GM23248 (cell line): ENCODE measurements around the gene PGGT1B. TPM values are rescaled to one million over a fixed set of nuclear protein-coding genes. Genes with fewer than 3 reads are reported as not detected.
A peak's percentile ranks its signal among the peaks of the same experiment; 100 is the strongest.

ENCODE experiments used
- DNase-seq: peaks from one replicate; pipeline ENCODE4 v3.0.0-alpha.2; 2015
- H2AFZ ChIP-seq: fragments of 200-600 bp; sonication (generic); 2 replicates; pipeline ENCODE4 v1.6.1; 2016; ENCODE audit warnings: antibody characterized with exemption
- H3F3A ChIP-seq: fragments of 200-600 bp; sonication (generic); 2 replicates; pipeline ENCODE4 v1.6.1; 2016; ENCODE audit warnings: mild to moderate bottlenecking, antibody characterized with exemption, mixed run types; ENCODE audit not compliant: insufficient read depth
- H3K27ac ChIP-seq: fragments of 200-600 bp; sonication (generic); 2 replicates; pipeline ENCODE4 v1.5.1; 2016; ENCODE audit warnings: mild to moderate bottlenecking
- H3K27me3 ChIP-seq: fragments of 200-600 bp; sonication (generic); replicated peaks from 2 replicates; pipeline ENCODE4 v1.6.1; 2016; ENCODE audit warnings: mild to moderate bottlenecking; ENCODE audit not compliant: insufficient read depth
- H3K36me3 ChIP-seq: fragments of 200-600 bp; sonication (generic); 2 replicates; pipeline ENCODE4 v1.6.1; 2016; ENCODE audit warnings: low read depth, mild to moderate bottlenecking
- H3K4me1 ChIP-seq: fragments of 200-600 bp; sonication (generic); 2 replicates; pipeline ENCODE4 v1.6.1; 2016; ENCODE audit warnings: mild to moderate bottlenecking; ENCODE audit not compliant: insufficient read depth
- H3K4me2 ChIP-seq: fragments of 200-600 bp; sonication (generic); one replicate; pipeline ENCODE4 v1.6.1; 2016; ENCODE audit warnings: mild to moderate bottlenecking; ENCODE audit not compliant: unreplicated experiment
- H3K4me3 ChIP-seq: fragments of 200-600 bp; sonication (generic); 2 replicates; pipeline ENCODE4 v1.5.1; 2016; ENCODE audit warnings: mild to moderate bottlenecking
- H3K79me2 ChIP-seq: fragments of 200-600 bp; sonication (generic); 2 replicates; pipeline ENCODE4 v1.6.1; 2016; ENCODE audit warnings: mild to moderate bottlenecking; ENCODE audit not compliant: insufficient read depth
- H3K9ac ChIP-seq: fragments of 200-600 bp; sonication (generic); 2 replicates; pipeline ENCODE4 v1.6.1; 2016; ENCODE audit warnings: mild to moderate bottlenecking
- H3K9me2 ChIP-seq: fragments of 200-600 bp; sonication (generic); 2 replicates; pipeline ENCODE4 v1.6.1; 2016; ENCODE audit warnings: mixed run types, mild to moderate bottlenecking, moderate library complexity; ENCODE audit not compliant: insufficient read depth
- H3K9me3 ChIP-seq: fragments of 200-600 bp; sonication (generic); one replicate; pipeline ENCODE4 v1.6.1; 2017; ENCODE audit warnings: low read depth
- H4K20me1 ChIP-seq: fragments of 200-600 bp; sonication (generic); 2 replicates; pipeline ENCODE4 v1.6.0; 2016; ENCODE audit not compliant: insufficient read depth
- EZH2 ChIP-seq: fragments of 200-600 bp; sonication (generic); IDR thresholded peaks from 2 replicates; pipeline ENCODE4 v1.6.1; 2018; ENCODE audit warnings: antibody characterized with exemption, mild to moderate bottlenecking; ENCODE audit not compliant: insufficient read depth, poor library complexity, severe bottlenecking
- EZH2phosphoT487 ChIP-seq: fragments of 200-600 bp; sonication (generic); IDR thresholded peaks from 2 replicates; pipeline ENCODE4 v1.6.1; 2018; ENCODE audit warnings: antibody characterized with exemption, moderate library complexity, mild to moderate bottlenecking, low read depth; ENCODE audit not compliant: insufficient read depth
- WGBS, 2 experiments: methylation state at CpG; one replicate each; pipeline ENCODE4 v1.1.6; 2015 to 2017; ENCODE audit warnings: low lambda C conversion rate in 2 of 2, low coverage in 1 of 2; ENCODE audit errors: missing lambda C conversion rate in 2 of 2; 5-methylcytosine and 5-hydroxymethylcytosine counted together
- in situ Hi-C: fragments of 300-500 bp; cut with MboI; formaldehyde crosslinking; loops from 2 replicates; pipeline ENCODE4 v1.15.0; 2020
- polyA plus RNA-seq: library from polyadenylated mRNA; unstranded; fragments of >200 nt; fragmentation: Nextera tagmentation; extraction: Ambion mirVana; gene quantifications from 2 replicates; pipeline ENCODE4 v1.2.1, GENCODE V29; 2016
- total RNA-seq: library from RNA; depleted of rRNA; stranded (reverse); fragments of >200 nt; shearing (Covaris generic); gene quantifications from 2 replicates; pipeline ENCODE4 v1.2.3, GENCODE V29; 2014

The PGGT1B gene
- total and polyA plus RNA-seq, 2 experiments from 2014 or later = 17.8 to 20.1 TPM

DNA sequence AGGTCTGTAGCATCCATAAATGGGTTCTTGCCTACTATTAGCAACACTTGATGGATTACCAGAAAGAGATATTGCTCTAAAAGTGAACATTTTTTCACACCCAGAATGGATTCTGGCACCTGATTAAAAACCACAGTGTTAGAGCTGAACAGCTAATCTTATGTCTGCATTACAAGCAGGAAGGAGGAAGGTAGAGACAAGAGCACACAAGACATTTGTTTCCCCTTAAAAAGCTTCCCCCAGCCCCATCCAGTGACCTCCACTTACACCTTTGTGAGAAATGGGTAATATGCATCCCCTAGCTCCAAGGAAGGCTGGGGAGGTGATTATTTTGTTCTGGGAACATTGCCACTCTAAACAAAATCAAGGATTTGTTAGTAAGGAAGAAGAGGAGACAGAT is 80.9 kb downstream of the PGGT1B start:
- H3K4me3 ChIP-seq = no peak overlapping the region
- no peak for DNase-seq
- H3K9me3 ChIP-seq = no peaks in the 10 kb centered on the region
- H3K36me3 ChIP-seq = no peaks in the 10 kb centered on the region
- no peaks in the 10 kb centered on the region for H3F3A ChIP-seq
- no peaks in the 10 kb centered on the region for H3K9me2 ChIP-seq
- no peak overlapping the region for H3K9ac ChIP-seq
- H3K4me2 ChIP-seq = no peak overlapping the region
- in situ Hi-C loops = no loop called here
- no peaks in the 10 kb centered on the region for H3K4me1 ChIP-seq
- no peaks in the 10 kb centered on the region for H4K20me1 ChIP-seq
- peaks cover 70% of the 10 kb centered on the region for H3K27me3 ChIP-seq
- no peaks in the 10 kb centered on the region for H3K79me2 ChIP-seq
- H2AFZ ChIP-seq = no peak overlapping the region
- no peak overlapping the region for H3K27ac ChIP-seq
- TF ChIP-seq EZH2phosphoT487 (no peak), EZH2 (no peak)

- Histone ChIP-seq H3K79me2 (no peaks in the 10 kb centered on the region), H4K20me1 (no peaks in the 10 kb centered on the region), H3K9ac (no peak overlapping the region), H3K27ac (no peak overlapping the region), H3K36me3 (no peaks in the 10 kb centered on the region), H2AFZ (peak overlapping the region; percentile 82), H3F3A (no peaks in the 10 kb centered on the region), H3K4me1 (no peaks in the 10 kb centered on the region), H3K4me2 (peak overlapping the region; percentile 85), H3K27me3 (peaks cover 84% of the 10 kb centered on the region), H3K4me3 (peak overlapping the region; percentile 71), H3K9me3 (no peaks in the 10 kb centered on the region), H3K9me2 (no peaks in the 10 kb centered on the region)
- in situ Hi-C loops = no loop called here
- peak; percentile 47 for DNase-seq
- TF ChIP-seq EZH2phosphoT487 (no peak; the same call in 1 of the 2 replicates), EZH2 (peak; percentile 86)
- WGBS, 2 experiments = 3 to 4% methylated on average over 48 to 54 of the region's 54 CpGs
Measured at GRCh38 chr5:115180165-115180709, 82.4 kb downstream of the PGGT1B start.

GRCh38 chr5:115179394-115180164 is 83.1 kb downstream of the PGGT1B start:
- Histone ChIP-seq H3K4me3 (peak overlapping the region; percentile 71), H3K36me3 (no peaks in the 10 kb centered on the region), H3K27me3 (peaks cover 90% of the 10 kb centered on the region), H3K4me1 (no peaks in the 10 kb centered on the region), H3K79me2 (no peaks in the 10 kb centered on the region), H3K27ac (no peak overlapping the region), H3K9me3 (no peaks in the 10 kb centered on the region), H4K20me1 (no peaks in the 10 kb centered on the region), H3K9ac (no peak overlapping the region), H3F3A (no peaks in the 10 kb centered on the region), H2AFZ (peak overlapping the region; percentile 82), H3K4me2 (peak overlapping the region; percentile 85), H3K9me2 (no peaks in the 10 kb centered on the region)
- TF ChIP-seq EZH2phosphoT487 = no peak; the same call in none of the 2 replicates
- TF ChIP-seq EZH2 = peak; percentile 96
- in situ Hi-C loops = no loop called here
- DNase-seq = peak; percentile 44
- WGBS, 2 experiments = 5 to 7% methylated on average over 55 to 56 of the region's 56 CpGs

DNA sequence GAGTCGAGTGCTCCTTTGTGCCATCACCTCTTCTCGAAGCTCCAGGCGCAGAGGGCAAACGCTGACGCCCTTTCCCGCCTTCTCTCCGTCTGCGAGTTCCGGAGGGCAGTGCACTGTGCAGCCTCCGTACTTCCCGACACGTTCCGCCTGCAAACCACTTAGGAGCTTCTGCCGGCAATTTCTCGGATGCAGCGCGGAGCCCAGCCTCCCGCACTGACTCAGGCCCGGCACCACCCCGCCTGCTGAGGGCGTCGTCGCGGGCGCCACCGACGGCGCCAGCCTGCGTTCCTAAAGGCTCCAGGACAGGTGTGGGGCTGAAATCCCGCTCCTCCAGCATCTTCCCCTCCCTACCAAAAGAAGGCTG is 83.7 kb downstream of the PGGT1B start:
- Histone ChIP-seq H3K79me2 (no peaks in the 10 kb centered on the region), H3K27ac (no peak overlapping the region), H3F3A (no peaks in the 10 kb centered on the region), H3K4me2 (no peak overlapping the region), H2AFZ (no peak overlapping the region), H3K9ac (no peak overlapping the region), H3K4me3 (no peak overlapping the region), H3K9me3 (no peaks in the 10 kb centered on the region), H3K9me2 (no peaks in the 10 kb centered on the region), H3K36me3 (no peaks in the 10 kb centered on the region), H3K27me3 (peaks cover 95% of the 10 kb centered on the region), H4K20me1 (no peaks in the 10 kb centered on the region), H3K4me1 (no peaks in the 10 kb centered on the region)
- no peak for TF ChIP-seq EZH2
- no peak for TF ChIP-seq EZH2phosphoT487
- in situ Hi-C loops = no loop called here
- DNase-seq = no peak
- WGBS, 2 experiments = 40 to 42% methylated on average over 27 to 30 of the region's 30 CpGs
